T-helper 1 cell treated with Interleukin-12 subunit alpha and Interleukin-12 subunit beta and Interleukin-4 antibody, amounts not matched to agents 30 μg/mL and 1 μg/mL, for 36 hours (primary cell): ENCODE measurements around the gene LSM11.
"Not testable (repeated sequence)": the region's sequence is repeated elsewhere in the genome, so short reads cannot be mapped to it uniquely, and the experiment has no call there.

Experiments
- H3K27ac Mint-ChIP-seq: one replicate; pipeline ENCODE4 v1.8.0; 2021; ENCODE audit warnings: mild to moderate bottlenecking, mixed read lengths
- H3K27me3 Mint-ChIP-seq: one replicate; pipeline ENCODE4 v1.8.0; 2021; ENCODE audit warnings: low read depth, mixed read lengths
- H3K36me3 Mint-ChIP-seq: one replicate; pipeline ENCODE4 v1.8.0; 2021; ENCODE audit warnings: low read depth, mixed read lengths
- H3K4me1 Mint-ChIP-seq: one replicate; pipeline ENCODE4 v1.8.0; 2021; ENCODE audit warnings: low read depth, mixed read lengths
- H3K4me3 Mint-ChIP-seq: one replicate; pipeline ENCODE4 v1.8.0; 2021; ENCODE audit warnings: mild to moderate bottlenecking, moderate library complexity, mixed read lengths
- H3K9me3 Mint-ChIP-seq: one replicate; pipeline ENCODE4 v1.8.0; 2021; ENCODE audit warnings: mixed read lengths

The LSM11 gene

GRCh38 chr5:157743163-157744050 lies at the start of gene LSM11:
LSM11 (plus strand) TSS chr5:157743712; CDS start chr5:157743751, 39 bp downstream.
- Mint-ChIP-seq H3K36me3 (peaks cover 4% of the 10 kb centered on the region), H3K4me3 (peak within 1 kb of the TSS; percentile 92), H3K27me3 (no peaks in the 10 kb centered on the region), H3K9me3 (no peaks in the 10 kb centered on the region), H3K27ac (peak within 1 kb of the TSS; percentile 78), H3K4me1 (peaks cover 29% of the 10 kb centered on the region)

GRCh38 chr5:157693816-157694215 lies 49.7 kb upstream of the LSM11 start:
- H3K27me3 Mint-ChIP-seq, H3K4me1 Mint-ChIP-seq, H3K36me3 Mint-ChIP-seq, H3K4me3 Mint-ChIP-seq, H3K27ac Mint-ChIP-seq: not testable (repeated sequence)
- peaks cover 23% of the 10 kb centered on the region for H3K9me3 Mint-ChIP-seq

DNA sequence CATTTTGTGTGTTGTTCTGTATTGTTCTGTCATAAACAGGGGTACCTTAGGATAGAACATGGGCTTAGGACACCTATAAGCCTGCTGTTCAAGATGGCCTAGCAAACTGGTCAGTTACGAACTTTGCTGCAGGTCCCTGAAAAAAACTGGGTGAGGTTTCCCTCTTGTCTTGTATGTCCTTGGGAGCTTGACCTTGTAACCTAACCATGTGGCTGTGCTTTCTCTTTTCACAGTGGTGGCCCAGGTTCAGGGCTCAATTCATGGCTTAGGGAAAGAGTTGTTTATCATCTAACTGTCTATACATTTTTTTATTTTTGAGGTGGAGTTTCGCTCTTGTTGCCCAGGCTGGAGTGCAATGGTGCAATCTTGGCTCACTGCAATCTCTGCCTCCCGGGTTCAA lies 47.4 kb upstream of the LSM11 start:
- not testable (repeated sequence) for H3K27ac Mint-ChIP-seq, H3K36me3 Mint-ChIP-seq, H3K4me1 Mint-ChIP-seq, H3K4me3 Mint-ChIP-seq, H3K27me3 Mint-ChIP-seq
- peaks cover 34% of the 10 kb centered on the region for H3K9me3 Mint-ChIP-seq

GRCh38 chr5:157698674-157699073 lies 44.8 kb upstream of the LSM11 start:
- H3K4me3 Mint-ChIP-seq, H3K27me3 Mint-ChIP-seq, H3K36me3 Mint-ChIP-seq, H3K4me1 Mint-ChIP-seq, H3K27ac Mint-ChIP-seq: not testable (repeated sequence)
- peaks cover 32% of the 10 kb centered on the region for H3K9me3 Mint-ChIP-seq

DNA sequence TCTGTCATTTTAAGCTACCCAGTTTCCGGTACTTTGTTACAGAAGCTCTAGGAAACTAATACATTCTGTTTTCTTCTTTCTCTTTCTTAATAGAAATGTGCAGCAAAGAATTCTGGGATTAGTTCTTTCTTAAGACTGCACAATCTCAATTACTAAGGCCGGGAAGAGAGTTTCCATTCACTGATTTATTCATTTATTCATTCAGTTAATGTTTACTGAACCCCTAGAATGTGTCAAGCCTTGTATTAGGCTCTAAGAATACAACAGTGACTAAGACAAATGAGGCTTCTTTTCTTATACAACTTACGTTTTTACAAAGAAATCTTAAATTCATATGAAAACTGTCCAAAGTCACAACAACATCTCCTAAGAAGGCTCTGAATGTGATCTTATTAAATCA lies 39.8 kb upstream of the LSM11 start:
- Mint-ChIP-seq H3K27me3 (peaks cover 24% of the 10 kb centered on the region), H3K9me3 (peaks cover 19% of the 10 kb centered on the region), H3K27ac (no peak overlapping the region), H3K36me3 (peaks cover 2% of the 10 kb centered on the region), H3K4me3 (no peak overlapping the region), H3K4me1 (no peaks in the 10 kb centered on the region)

DNA sequence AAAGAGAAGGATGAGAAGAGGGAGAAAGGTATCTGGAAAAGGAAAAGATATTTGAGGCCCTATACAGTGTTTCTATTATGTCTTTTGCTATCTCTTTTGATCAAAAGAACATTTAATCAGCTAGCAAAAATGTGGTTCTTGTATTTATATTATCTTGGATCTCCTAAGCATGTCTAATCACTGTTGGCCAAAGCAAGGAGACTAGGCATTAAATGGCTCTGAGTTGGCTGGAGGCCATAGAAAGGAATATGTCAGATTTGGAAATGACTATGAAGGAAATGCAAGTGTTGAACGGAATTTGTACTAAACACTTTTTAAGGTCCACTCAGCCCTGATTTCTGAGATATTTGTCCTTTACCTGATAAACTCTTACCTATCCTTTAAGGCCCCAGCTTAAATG lies 34.6 kb upstream of the LSM11 start:
- Mint-ChIP-seq H3K4me1 (peaks cover 8% of the 10 kb centered on the region), H3K9me3 (no peaks in the 10 kb centered on the region), H3K27ac (no peak overlapping the region), H3K36me3 (peaks cover 3% of the 10 kb centered on the region), H3K27me3 (peaks cover 15% of the 10 kb centered on the region), H3K4me3 (no peak overlapping the region)

- H3K9me3 Mint-ChIP-seq = no peaks in the 10 kb centered on the region
- peaks cover 3% of the 10 kb centered on the region for H3K36me3 Mint-ChIP-seq
- peaks cover 10% of the 10 kb centered on the region for H3K27me3 Mint-ChIP-seq
- peaks cover 12% of the 10 kb centered on the region for H3K4me1 Mint-ChIP-seq
- no peak overlapping the region for H3K27ac Mint-ChIP-seq
- no peak overlapping the region for H3K4me3 Mint-ChIP-seq
These were observed 34.2 kb upstream of the LSM11 start for GRCh38 chr5:157709346-157709745.

- no peak overlapping the region for H3K27ac Mint-ChIP-seq
- H3K4me1 Mint-ChIP-seq = peaks cover 19% of the 10 kb centered on the region
- peaks cover 3% of the 10 kb centered on the region for H3K36me3 Mint-ChIP-seq
- no peaks in the 10 kb centered on the region for H3K9me3 Mint-ChIP-seq
- no peaks in the 10 kb centered on the region for H3K27me3 Mint-ChIP-seq
- H3K4me3 Mint-ChIP-seq = no peak overlapping the region
These were observed 33.1 kb upstream of the LSM11 start for GRCh38 chr5:157710431-157710830.

- Mint-ChIP-seq H3K9me3 (no peaks in the 10 kb centered on the region), H3K36me3 (peaks cover 3% of the 10 kb centered on the region), H3K4me3 (no peak overlapping the region), H3K27me3 (no peaks in the 10 kb centered on the region), H3K4me1 (peaks cover 19% of the 10 kb centered on the region), H3K27ac (no peak overlapping the region)
These were observed 32.6 kb upstream of the LSM11 start for GRCh38 chr5:157710882-157711281.

DNA sequence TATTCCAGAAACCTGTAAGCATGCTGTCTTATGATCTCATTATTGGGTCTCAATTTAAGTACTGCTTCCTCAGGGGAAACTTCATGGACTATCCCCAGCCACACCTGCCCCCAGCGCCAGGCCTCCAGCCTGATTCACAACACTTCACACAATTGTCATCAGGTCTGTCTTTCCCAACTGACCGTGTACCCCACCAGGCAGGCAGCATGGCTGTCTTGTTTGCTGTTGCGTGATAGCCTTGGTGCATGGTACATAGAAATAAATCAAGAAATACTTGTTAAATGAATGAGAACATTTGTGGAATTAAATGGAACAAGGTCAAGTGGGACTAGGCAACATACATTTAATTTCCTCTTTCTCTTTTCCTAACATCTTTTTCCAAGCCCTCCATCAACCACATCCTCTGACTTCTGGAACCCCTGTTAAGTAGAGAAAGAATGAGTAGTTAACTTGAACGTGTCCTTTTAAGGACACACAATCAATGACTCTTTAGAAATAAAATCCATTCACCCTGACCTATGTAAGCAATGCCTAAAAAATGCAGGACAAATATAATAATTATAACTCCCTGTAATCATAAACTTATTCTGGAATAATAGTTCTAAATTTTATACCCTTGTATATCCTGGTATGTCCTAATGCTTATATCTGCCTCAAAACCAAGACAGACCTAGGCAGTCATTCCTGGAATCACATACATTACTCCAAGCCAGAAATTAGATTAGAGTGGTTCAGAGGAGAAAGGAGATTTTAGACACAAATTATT lies 29.5 kb upstream of the LSM11 start:
- Mint-ChIP-seq H3K4me1 (peaks cover 40% of the 10 kb centered on the region), H3K9me3 (no peaks in the 10 kb centered on the region), H3K27me3 (no peaks in the 10 kb centered on the region), H3K27ac (no peak overlapping the region), H3K36me3 (peaks cover 3% of the 10 kb centered on the region), H3K4me3 (no peak overlapping the region)

DNA sequence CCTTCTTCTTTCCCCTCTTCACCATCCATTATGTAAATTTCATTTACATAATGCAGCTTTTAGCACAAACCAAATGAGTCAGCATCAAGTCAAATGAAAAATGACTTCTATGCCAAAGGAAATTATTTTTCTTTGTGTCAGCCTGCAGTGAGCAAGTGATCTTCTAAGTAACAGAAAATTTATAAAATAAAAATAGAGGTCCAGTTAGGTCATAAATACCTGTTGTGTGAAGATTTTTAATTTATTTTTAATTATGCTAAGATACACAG lies 29.0 kb upstream of the LSM11 start:
- no peaks in the 10 kb centered on the region for H3K27me3 Mint-ChIP-seq
- H3K36me3 Mint-ChIP-seq = peaks cover under 1% of the 10 kb centered on the region
- peaks cover 40% of the 10 kb centered on the region for H3K4me1 Mint-ChIP-seq
- H3K9me3 Mint-ChIP-seq = no peaks in the 10 kb centered on the region
- H3K27ac Mint-ChIP-seq = no peak overlapping the region
- H3K4me3 Mint-ChIP-seq = no peak overlapping the region

DNA sequence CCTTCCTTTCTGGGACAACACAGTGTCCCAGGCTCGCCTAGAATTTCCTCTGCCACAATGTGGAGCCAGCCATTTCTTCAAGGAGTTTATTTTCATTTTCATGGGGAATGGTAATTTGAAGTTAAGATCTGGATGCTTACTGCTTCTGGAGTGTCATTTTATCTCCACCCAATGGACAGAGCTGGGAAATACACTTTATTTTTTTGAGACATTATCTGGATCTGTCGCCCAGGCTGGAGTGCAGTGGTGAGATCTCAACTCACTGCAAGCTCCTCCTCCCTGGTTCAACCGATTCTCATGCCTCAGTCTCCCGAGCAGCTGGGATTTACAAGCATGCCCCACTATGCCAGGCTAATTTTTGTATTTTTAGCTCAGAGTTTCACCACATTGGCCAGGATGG lies 25.0 kb upstream of the LSM11 start:
- no peaks in the 10 kb centered on the region for H3K27me3 Mint-ChIP-seq
- H3K36me3 Mint-ChIP-seq = peaks cover 1% of the 10 kb centered on the region
- H3K4me3 Mint-ChIP-seq = no peak overlapping the region
- H3K9me3 Mint-ChIP-seq = no peaks in the 10 kb centered on the region
- H3K27ac Mint-ChIP-seq = peak overlapping the region; percentile 65
- H3K4me1 Mint-ChIP-seq = peaks cover 38% of the 10 kb centered on the region

DNA sequence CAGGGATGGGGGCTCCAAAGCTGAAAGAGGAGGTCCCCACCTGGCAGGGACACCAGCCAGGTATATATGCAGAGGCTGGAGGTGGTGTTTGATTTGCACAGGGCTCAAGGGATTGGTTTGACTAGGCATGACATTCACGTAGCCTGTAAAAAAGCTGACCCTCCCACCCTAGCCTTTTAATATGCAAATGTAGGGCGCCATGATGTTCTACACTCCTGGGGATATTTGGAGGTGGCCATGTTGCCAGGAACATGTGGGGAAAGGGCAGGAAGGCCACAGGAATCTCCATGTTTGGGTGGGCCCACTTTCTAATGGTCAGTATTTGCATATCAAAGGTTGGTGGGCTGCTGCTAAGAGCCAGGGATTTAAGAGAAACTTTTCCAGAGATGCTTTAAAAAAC lies 24.3 kb upstream of the LSM11 start:
- H3K27me3 Mint-ChIP-seq = no peaks in the 10 kb centered on the region
- no peaks in the 10 kb centered on the region for H3K9me3 Mint-ChIP-seq
- H3K4me3 Mint-ChIP-seq = no peak overlapping the region
- H3K27ac Mint-ChIP-seq = no peak overlapping the region
- peaks cover 1% of the 10 kb centered on the region for H3K36me3 Mint-ChIP-seq
- H3K4me1 Mint-ChIP-seq = peaks cover 31% of the 10 kb centered on the region

- Mint-ChIP-seq H3K4me3 (no peak overlapping the region), H3K36me3 (peaks cover 1% of the 10 kb centered on the region), H3K27ac (no peak overlapping the region), H3K4me1 (peaks cover 21% of the 10 kb centered on the region), H3K9me3 (peaks cover 6% of the 10 kb centered on the region), H3K27me3 (no peaks in the 10 kb centered on the region)
These were observed 22.4 kb upstream of the LSM11 start for GRCh38 chr5:157721159-157721558.

DNA sequence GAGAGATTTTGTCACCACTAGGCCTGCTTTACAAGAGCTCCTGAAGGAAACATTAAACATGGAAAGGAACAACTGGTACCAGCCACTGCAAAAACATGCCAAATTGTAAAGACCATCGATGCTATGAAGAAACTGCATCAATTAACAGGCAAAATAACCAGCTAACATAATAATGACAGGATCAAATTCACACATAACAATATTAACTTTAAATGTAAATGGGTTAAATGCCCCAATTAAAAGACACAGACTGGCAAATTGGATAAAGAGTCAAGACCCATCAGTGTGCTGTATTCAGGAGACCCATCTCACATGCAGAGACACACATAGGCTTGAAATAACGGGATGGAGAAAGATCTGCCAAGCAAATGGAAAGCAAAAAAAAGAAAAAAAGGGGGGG lies 20.6 kb upstream of the LSM11 start:
- not testable (repeated sequence) for H3K27me3 Mint-ChIP-seq, H3K9me3 Mint-ChIP-seq, H3K36me3 Mint-ChIP-seq, H3K4me3 Mint-ChIP-seq, H3K4me1 Mint-ChIP-seq, H3K27ac Mint-ChIP-seq
